Activated naive CD4-positive, alpha-beta T cell treated with Interleukin-2 at 50 U/mL for 16 hours (primary cell): Measurements from ENCODE around the gene SPEM3.

Source experiments
- DNase-seq: peaks from one replicate; pipeline ENCODE4 v3.0.0-alpha.2; 2020

SPEM3 gene

GRCh38 chr17:7428557-7428956 lies at the start of gene SPEM3:
Gene SPEM3, plus strand, starts transcription at chr17:7428857. Its CDS starts 46 bp downstream, at chr17:7428903.
- no peak for DNase-seq

- DNase-seq, result no peak
Measured at GRCh38 chr17:7379134-7379533, 49.5 kb upstream of the SPEM3 start.

GRCh38 chr17:7380321-7380720 lies 48.3 kb upstream of the SPEM3 start:
- no peak for DNase-seq

- DNase-seq, result no peak
Measured at GRCh38 chr17:7380855-7381683, 47.6 kb upstream of the SPEM3 start, which contains the start of gene TNK1. Gene TNK1, plus strand, starts transcription at chr17:7381089. Its CDS starts 1,838 bp downstream, at chr17:7382927.

GRCh38 chr17:7382901-7383300 lies 45.8 kb upstream of the SPEM3 start:
- no peak for DNase-seq

- DNase-seq, result no peak
Measured at GRCh38 chr17:7383371-7383741, 45.3 kb upstream of the SPEM3 start.

GRCh38 chr17:7383742-7384488 lies 44.7 kb upstream of the SPEM3 start:
- peak; percentile 82 for DNase-seq

- no peak for DNase-seq
Measured at GRCh38 chr17:7384489-7385081, 44.1 kb upstream of the SPEM3 start.

GRCh38 chr17:7388856-7389255 lies 39.8 kb upstream of the SPEM3 start:
- no peak for DNase-seq

GRCh38 chr17:7389924-7390910 lies 38.4 kb upstream of the SPEM3 start:
- DNase-seq, result no peak

GRCh38 chr17:7391307-7391706 lies 37.4 kb upstream of the SPEM3 start:
- DNase-seq, result no peak

GRCh38 chr17:7392696-7393612 lies 35.7 kb upstream of the SPEM3 start:
- DNase-seq, result no peak

GRCh38 chr17:7393613-7394451 lies 34.8 kb upstream of the SPEM3 start:
- DNase-seq, result peak; percentile 63

- peak; percentile 85 for DNase-seq
Measured at GRCh38 chr17:7394452-7395191, 34.0 kb upstream of the SPEM3 start, which contains the start of gene PLSCR3. Gene PLSCR3, minus strand, starts transcription at chr17:7394525. Its CDS starts 415 bp downstream, at chr17:7394110.

- no peak for DNase-seq
Measured at GRCh38 chr17:7396147-7396546, 32.5 kb upstream of the SPEM3 start.

- DNase-seq, result no peak
Measured at GRCh38 chr17:7398612-7399011, 30.0 kb upstream of the SPEM3 start.

- DNase-seq, result no peak
Measured at GRCh38 chr17:7403043-7403726, 25.5 kb upstream of the SPEM3 start.

- no peak for DNase-seq
Measured at GRCh38 chr17:7403727-7403976, 25.0 kb upstream of the SPEM3 start.
